DOHH2 (cell line): ENCODE data around the gene MUSK.

Experiments used
- CTCF ChIP-seq: fragments of 200-600 bp; sonication (generic); IDR thresholded peaks from one replicate; pipeline ENCODE4 v1.5.1; 2014; ENCODE audit warnings: antibody characterized with exemption, mild to moderate bottlenecking, low read depth, low read length; ENCODE audit not compliant: poor library complexity, severe bottlenecking
- EZH2phosphoT487 ChIP-seq: fragments of 200-600 bp; sonication (generic); IDR thresholded peaks from 2 replicates; pipeline ENCODE4 v1.6.1; 2017; ENCODE audit warnings: borderline replicate concordance, mild to moderate bottlenecking, antibody characterized with exemption, low read length, moderate library complexity, mixed read lengths

GRCh38 chr9:110620726-110621125 is 47.9 kb upstream of the MUSK start:
- TF ChIP-seq CTCF (no peak), EZH2phosphoT487 (no peak)
